Fibroblast of gingiva (primary cell): ENCODE measurements around the gene PIGL.
"Not testable (repeated sequence)": the region's sequence is repeated elsewhere in the genome, so short reads cannot be mapped to it uniquely, and the experiment has no call there.

Experiments
- DNase-seq: peaks from one replicate; pipeline ENCODE4 v3.0.0-alpha.2; 2011; ENCODE audit warnings: low read depth

The PIGL gene

DNA sequence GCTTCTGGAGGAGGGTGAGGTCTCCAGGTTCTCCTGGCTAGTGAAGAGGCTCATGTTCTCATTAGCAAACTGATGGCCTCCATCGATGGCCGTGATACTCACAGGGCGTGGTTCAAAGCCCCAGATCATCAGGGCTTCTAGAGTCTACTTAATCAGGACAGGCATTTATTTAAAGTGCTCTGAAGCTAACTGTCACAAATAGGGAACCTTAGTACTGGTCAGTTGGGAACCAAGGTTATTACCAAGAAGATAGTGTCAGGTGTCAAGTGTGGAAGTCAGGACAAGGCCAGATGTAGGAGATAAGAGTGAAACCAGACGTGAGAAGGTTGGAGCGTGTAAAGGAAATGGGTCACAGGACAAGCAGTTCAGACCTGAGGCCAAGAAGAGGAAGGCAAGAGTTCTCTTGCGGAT, 56.9 kb downstream of the PIGL start:
- no peak for DNase-seq

DNA sequence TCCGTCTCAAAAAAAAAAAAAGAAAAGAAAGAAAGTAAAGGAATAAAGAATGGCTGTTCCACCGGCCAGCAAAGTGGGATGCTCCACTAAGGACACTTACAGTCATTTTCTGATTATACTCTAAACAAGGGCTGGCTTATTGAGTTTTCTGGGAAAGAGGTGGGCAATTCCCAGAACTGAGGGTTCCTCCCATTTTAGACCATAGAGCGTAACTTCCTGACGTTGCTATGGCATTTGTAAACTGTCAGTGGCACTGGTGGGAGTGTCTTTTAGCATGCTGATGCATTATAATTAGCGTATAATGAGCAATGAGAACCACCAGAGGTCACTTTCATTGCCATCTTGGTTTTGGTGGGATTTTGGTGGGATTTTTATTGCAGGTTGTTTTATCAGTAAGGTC, 58.0 kb downstream of the PIGL start:
- no peak for DNase-seq

DNA sequence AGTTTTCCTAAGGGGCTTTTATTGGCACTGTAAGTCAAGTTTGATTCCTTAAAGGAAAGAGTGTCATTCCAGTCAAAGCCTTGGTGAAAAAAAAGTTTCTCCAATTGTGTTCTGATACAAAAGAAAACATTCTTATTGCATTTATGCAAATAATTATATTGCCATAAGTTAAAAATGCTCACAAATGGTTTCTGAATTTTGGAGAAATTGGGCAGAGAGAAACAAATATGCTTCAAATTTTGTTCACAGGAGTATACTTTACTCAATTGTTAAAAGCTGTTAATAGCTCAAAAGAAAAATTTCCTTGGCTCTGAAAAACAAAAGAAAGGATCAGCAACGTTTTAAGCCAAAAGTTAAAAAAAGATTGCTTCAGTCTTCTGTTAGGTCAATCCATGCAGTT, 60.2 kb downstream of the PIGL start:
- DNase-seq, result no peak

DNA sequence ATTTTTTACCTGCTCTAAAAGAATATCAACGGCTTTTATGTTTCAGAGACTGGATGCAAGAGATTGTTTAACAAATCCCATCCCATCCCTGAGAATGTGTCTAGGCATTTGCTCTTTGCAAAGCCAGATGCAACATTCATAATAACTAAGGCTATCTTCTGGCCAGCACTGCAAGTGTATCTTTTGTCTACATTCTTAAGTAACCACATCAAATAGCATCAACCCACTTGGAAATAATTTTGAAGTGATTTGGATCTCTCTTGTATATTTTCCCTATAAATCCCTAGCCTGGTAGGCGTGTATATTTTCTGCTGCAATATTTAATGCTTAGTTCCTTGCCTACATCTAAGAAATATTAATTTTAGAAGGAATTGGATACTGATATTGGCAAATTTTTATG, 64.3 kb downstream of the PIGL start:
- peak; percentile 48 for DNase-seq

DNA sequence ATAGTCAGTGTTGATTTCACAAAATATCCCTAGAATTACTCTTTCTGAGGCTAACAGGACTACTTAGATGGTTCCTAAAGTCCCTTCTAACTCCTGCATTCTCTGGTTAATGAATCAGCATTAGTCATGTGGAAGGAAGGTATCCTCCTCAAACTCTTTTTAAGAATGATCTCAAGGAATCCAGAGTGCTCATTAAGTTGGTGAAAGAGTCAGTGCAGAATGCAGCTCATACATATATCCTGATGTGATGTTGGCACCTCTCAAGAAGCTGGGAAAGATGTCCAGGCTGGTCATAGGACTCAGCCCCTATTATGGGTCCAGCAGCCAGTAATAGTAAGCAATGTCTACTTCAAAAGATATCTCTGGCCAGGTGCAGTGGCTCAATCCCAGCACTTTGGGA, 65.5 kb downstream of the PIGL start:
- DNase-seq, result peak; percentile 67

DNA sequence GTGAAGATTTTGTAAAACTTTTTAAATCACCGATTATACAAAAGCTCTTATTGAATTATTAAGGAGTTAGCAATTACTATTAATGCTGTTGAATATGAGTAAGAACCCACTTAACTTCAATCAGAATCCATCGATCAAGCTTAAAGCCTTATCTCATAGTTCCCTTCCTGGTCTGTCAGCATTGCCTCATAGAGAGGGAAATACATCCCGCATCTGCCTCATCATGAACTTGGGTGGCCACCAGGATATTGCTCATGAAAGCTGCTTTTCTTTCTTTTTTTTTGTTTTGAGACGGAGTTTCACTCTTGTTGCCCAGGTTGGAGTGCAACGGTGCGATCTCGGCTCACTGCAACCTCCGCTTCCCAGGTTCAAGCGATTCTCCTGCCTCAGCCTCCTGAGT, 66.7 kb downstream of the PIGL start:
- no peak for DNase-seq

DNA sequence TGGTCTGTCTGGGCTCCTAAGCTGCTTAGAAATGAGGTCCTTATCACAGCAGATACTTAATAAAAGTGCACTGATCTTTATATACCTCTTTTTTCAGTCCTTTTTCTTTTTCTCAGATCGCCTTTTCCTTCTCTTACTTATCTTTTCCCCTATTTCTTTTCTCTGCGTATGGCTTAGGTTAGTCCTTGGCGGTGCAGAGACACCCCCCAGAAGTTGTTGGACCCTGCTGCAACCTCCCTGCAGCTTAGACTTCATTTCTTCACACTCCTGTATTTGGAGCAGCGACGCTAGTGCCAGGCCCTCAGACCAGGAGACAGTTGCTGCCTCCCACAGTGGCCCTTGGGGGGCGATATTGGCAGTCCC, 68.6 kb downstream of the PIGL start:
- DNase-seq, result no peak

DNA sequence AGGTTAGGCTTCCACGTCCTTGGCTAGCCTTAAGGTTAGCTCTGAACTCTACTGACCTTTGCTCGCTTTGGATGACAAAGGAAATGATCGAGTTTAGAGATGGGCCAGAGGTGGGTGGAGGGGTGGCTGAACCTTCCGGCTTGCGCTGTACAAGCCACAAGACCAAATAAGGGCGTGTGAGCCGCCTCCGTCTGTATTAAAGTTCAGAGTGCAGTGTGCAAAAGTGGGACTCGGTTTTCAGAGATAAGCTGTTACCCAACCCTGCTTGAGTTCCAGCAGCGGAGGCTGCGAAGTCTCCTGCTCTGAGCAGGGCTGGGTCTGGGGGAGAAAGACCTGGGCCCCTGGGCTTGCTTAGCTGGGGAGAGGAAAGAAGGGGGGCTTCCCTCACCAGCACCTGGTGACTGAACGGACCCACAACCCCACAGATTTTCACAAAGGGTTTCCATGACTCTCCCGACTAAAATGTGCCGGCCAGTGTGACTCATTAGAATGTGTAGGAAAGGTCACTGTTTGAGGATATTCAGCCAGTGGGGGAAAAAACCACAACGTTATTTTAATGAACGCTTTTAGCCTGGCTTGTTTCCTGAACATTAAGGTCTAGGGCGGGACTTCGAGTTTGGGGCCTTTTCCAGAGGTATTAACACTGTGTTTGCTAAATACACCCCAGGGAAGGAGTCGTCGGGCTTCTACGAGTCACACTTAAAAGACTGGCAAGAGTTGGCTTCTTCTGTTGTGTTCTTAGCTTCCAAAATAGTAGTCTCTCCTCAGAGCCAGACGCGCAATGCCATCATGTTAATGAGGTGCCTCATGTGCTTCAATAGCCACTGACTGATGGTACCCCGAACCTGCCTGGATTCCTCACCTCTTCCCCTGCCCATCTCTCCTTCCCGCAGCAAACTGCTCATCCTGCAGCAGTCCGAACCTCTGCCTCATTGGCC, 69.3 kb downstream of the PIGL start:
- peak; percentile 96 for DNase-seq

DNA sequence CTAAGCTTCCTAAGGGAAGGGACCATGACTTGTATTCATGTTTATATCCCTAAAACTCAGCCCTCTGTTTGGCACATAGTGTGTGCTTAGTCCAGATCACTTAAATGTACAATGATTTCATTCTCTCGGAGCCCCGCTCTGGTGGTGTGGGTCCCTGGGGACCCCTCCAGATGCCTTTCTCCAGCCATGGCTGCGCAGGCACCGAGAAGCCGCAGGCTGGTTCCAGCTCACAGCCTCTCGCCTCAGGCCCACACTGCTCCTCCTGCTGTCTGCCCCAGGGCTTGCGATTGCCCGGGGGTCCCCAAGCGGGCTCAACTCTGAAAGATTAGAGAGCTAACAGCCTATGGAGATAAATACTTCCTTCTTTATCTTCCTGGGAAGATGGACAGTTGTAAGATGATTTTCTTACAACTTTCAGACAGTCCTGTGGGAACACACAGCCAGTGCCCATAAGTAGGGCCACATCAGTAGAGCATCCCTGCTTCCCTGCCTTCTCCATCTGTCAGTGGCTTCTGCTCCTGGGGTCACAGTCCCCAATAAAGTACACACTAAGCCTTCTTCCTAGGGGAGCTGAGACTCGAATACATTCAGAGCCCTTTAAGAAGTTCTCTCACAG, 70.0 kb downstream of the PIGL start:
- peak; percentile 28 for DNase-seq

DNA sequence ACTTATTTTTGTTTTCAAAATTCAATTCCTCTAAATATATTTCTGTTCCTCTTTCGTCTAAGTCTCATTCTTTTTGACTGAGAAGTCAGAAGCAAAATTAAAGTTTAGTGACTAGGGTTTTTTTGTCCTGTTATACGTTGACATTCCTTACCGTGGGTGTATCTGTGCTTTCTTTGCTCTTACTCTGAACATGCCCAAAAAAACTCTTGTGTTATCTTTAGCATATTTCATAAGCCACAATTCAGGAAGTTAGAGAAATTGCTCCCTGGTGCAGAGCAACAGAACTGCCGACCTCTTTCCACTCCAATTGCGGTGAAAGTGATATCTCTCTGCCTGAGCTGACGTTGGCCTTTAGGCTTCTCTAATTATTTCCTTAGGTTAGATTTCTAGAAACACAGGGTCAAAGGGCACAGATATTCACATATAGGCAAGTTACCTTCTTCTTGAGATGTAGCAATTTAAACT, 70.6 kb downstream of the PIGL start:
- DNase-seq, result peak; percentile 82

DNA sequence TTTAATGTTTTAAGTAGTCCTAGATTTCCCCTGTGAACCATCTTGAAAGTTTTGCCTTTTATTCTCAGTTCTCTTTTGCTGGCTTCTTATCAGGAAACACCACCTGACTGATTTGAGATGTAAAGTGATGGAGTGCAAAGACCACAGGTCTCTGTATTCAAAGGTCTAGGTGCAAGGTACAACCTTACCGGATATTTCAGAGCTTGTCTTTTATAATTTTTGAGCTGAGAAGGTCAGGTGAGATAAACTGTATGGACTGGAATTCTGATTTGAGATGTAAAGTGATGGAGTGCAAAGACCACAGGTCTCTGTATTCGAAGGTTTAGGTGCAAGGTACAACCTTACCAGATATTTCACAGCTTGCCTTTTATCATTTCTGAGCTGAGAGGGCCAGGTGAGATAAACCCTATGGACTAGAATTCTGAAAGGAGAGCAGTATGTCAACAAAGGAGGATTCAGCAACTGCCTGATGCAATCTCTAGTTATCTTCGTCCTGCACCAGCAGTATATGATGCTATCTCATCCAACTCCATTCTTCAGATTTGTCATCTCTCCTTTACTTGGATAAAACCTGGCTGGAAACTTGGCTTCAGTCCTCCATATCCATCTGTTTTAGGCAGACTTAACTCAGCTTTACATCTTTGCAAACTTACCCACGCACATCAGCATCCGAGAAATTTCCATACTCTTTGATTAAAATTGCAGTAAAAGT, 72.0 kb downstream of the PIGL start:
- no peak for DNase-seq

DNA sequence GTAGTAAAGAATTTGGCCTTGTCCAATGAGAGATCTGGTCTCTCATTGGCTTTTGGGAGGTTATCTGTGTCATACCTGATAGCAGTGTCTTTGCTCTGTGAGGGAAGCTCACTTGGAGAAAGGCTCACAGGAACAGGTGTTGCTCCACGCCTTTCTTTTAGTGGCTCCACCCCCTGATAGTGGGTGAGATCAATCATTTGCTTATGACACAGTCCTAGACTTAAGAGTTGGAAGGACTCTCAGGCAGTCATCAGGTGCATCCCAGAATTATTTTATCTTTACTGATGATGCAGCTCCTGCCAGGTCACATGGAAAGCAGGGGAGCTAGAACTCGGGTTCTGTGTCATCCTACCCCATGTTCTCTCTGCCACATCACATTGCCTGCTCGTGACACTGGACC, 76.9 kb downstream of the PIGL start:
- no peak for DNase-seq

DNA sequence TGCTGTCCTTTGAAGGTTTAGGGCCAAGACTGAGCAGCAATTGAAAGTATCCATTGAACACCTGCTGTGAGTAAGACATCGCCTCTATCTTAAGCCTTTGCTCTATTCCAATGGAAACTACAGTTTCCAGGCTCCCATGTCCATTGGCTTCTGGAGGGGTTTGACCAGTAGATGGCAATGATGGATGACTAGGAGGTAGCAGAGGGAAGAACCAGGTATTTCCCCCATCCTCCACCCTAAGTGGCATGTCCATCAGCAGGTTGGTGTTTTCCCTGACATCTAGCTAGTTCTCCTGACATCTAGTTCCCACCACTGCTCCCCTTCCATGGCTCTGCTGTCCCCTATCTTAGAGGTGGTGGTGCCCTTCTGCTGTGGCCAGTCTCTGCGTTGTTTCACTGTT, 77.5 kb downstream of the PIGL start:
- DNase-seq, result no peak

DNA sequence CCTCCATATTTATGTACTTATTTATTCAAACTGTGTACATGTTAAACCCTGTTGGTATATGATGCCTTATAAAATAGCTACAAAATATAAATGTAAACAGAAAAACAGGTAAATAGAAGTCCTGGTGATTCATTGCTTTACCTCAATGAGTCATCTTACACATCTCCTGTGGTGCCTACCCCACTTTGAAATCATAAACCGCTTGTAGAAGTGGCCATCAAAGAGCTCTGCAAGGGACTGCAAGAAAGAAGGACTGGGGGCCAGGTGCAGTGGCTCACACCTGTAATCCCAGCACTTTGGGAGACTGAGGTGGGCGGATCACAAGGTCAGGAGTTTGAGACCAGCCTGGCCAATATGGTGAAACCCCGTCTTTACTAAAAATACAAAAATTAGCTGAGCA, 79.1 kb downstream of the PIGL start:
- not testable (repeated sequence) for DNase-seq

DNA sequence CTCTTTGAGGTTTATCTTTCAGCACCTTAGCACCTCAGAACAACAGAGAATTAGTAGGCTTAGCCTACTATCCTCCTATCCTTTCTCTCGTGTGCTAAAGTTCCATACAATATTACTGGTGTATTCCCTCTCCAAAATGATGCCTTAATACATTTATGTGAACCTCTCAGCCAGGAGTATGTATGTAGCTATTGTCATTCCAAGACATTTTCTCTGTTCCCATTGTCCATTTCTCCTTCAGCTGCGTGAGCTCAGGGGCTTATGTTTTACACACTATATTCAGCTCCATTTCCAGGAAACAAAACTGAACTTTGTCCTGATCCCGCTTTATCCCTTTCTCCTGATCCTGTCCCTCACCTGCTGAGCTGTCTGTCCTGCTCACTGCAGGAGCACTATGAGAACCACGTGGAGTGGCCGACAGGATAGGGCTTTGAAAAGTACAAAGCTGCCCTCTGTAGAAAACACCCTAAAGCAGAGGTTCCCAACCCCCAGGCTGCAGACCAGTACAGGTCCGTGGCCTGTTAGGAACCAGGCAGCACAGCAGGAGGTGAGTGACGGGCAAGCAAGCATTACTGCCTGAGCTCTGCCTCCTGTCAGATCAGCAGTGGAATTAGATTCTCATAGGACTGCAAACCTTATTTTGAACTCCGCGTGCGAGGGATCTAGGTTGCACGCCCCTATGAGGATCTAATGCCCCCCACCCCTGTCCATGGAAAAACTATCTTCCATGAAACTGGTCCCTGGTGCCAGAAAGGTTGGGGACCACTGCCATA, 80.5 kb downstream of the PIGL start:
- no peak for DNase-seq

DNA sequence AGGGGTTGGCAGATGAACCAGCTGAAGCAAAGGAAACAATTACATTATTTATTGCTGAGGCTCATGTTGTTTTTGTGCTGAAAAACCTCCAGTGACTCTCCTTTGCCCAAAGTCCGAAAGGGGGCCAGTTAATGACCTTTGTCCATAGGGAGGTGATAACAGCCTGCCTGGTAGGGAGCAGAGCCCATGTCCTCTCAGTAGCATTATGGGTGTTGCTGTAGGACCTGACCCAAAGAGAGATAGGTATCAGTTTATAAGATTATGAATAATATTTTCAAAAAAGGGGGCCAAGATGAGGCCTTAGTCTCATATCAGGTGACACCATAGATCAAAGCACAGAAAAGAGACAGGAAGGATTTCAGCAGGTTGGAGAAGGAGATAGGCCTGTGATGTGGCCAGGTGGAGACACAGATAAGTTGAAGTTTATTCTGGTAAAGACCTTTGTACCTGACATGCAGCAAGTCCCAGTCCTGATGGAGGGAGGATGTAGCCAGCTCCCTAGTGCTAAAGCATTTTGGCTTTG, 81.2 kb downstream of the PIGL start:
- DNase-seq, result no peak

DNA sequence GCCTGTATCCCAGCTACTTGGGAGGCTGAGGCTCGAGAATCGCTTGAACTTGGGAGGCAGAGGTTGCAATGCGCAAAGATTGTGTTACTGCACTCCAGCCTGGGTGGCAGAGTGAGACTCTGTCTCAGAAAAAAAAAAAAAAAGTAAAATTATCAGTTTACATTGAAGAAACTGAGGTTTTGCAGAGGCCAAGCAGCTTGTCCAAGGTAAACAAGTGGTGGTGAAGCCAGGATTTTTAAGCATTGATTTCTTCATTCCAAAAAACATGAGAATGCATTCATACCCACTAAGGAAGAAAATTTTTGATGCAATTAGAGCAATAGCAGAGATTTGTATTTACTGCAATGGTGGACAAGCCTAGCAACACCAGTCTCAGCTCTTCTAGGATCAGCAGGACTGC, 83.5 kb downstream of the PIGL start:
- peak; percentile 21 for DNase-seq

DNA sequence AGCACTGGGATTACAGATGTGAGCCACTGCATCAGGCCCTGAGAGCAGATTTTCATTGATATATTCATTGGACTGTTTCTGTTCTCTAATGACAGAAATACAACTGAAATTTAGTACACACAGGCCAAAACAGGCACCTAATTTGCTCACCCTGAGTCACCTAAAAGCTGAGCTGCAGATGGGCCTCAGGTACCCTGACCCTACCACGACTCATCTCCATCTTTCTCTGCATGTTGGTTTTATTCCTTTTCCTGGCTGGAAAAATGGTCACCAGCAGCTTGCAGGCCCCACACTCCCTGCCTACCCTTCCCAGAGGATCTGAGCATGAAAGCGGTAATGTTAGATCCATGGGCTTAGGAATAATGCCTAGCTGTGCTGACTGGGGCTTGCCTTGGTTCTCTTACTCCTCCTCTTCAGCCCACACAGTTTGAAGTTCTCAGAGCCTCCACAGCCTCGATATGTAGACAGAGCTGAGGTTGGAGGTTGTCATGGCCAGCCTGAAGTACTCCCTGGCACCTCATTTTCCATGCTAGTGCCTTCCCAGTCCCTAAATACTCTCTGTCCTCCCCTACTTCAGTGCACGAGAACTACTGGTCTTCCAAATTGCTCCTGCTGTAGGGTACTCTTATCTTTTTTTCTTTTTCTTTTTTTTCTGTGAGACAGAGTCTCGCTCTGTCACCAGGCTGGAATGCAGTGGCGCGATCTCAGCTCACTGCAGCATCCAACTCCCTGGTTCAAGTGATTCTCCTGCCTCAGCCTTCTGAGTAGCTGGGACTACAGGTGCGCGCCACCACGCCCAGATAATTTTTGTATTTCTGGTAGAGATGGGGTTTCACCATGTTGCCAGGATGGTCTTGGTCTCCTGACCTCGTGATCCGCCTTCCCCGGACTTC, 85.2 kb downstream of the PIGL start:
- no peak for DNase-seq

DNA sequence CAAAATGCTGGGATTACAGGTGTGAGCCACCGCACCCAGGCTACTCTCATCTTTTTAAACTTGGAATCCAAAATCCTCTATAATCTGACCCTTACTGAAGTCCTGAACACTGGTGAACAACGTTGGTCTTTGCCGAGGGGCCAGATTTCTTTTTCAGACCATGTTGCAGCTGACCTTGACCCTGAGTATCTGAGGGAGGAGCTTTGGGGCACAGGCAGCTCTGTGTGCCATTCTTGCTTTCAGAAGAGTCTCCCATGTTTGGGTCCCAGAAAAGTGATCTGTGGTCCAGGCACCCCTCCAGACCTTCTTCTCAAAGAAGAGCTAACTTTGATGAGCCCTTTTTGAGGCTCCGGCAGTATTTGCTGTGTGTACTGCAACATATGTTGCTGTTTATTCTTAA, 85.8 kb downstream of the PIGL start:
- DNase-seq, result no peak

DNA sequence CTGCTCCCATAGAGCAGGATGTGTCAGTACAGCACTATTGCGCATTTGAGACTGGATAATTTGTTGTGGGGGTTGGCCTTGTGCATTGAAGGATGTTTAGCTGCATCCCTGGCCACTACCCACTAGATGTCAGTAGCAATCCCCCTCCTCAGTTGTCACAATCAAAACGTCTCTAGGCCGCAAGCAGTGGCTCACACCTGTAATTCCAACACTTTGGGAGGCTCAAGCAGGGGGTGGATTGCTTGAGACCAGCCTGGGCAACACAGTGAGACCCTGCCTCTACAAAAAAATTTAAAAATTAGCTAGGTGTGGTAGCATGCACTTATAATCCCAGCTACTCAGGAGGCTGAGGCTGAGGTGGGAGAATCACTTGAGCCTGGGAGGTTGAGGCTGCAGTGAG, 87.8 kb downstream of the PIGL start:
- peak; percentile 38 for DNase-seq

DNA sequence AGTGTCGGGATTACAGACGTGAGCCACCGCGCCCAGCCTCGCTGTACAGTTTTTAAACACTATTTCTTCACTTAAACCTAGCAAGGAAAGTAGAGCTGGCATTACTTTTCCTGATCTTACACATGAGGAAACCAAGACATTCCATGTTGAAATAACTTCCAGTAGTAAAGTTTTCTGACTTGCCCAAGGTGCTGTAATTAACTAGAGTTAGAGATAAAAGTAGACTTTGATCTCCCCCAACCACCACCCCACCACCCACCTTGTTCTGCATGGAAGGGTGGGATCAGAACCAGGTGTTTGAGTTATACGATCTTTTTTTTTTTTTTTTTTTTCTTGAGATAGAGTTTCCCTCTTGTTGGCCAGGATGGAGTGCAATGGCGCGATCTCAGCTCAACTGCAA, 89.2 kb downstream of the PIGL start:
- DNase-seq, result no peak
